Activated naive CD8-positive, alpha-beta T cell (primary cell): ENCODE measurements around the gene SNX13.

ENCODE experiments used
- H3K27ac Mint-ChIP-seq: one replicate; pipeline ENCODE4 v1.8.0; 2021; ENCODE audit warnings: mixed read lengths
- H3K27me3 Mint-ChIP-seq: one replicate; pipeline ENCODE4 v1.8.0; 2021; ENCODE audit warnings: mixed read lengths
- H3K36me3 Mint-ChIP-seq: one replicate; pipeline ENCODE4 v1.8.0; 2021; ENCODE audit warnings: mixed read lengths
- H3K4me1 Mint-ChIP-seq: one replicate; pipeline ENCODE4 v1.8.0; 2021; ENCODE audit warnings: low read depth, mixed read lengths
- H3K4me3 Mint-ChIP-seq: one replicate; pipeline ENCODE4 v1.8.0; 2021; ENCODE audit warnings: mild to moderate bottlenecking, mixed read lengths
- H3K9me3 Mint-ChIP-seq: one replicate; pipeline ENCODE4 v1.8.0; 2021; ENCODE audit warnings: low read depth, mixed read lengths

SNX13 gene

DNA sequence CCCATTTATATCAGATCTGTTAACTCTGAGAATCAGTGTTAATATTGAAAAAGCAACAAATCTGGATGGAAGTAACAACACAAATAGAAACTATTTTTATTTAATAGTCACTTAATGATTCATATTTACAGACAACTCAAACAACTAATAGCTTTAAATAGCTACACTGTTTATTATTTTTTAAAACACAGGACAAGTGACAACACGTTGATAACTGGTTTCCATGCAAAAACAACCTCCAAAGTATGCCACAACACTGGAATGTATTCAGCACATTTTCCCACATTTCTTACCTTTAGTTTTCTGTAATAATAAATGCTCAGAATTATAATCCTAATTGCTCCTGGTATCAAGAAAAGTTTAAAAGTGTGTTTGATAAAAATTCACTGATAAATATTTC is 4.0 kb downstream of the SNX13 start:
- Mint-ChIP-seq H3K4me1 (peaks cover 77% of the 10 kb centered on the region), H3K36me3 (peaks cover 7% of the 10 kb centered on the region), H3K4me3 (peak overlapping the region; percentile 40), H3K27me3 (no peaks in the 10 kb centered on the region), H3K9me3 (no peaks in the 10 kb centered on the region), H3K27ac (no peak overlapping the region)

DNA sequence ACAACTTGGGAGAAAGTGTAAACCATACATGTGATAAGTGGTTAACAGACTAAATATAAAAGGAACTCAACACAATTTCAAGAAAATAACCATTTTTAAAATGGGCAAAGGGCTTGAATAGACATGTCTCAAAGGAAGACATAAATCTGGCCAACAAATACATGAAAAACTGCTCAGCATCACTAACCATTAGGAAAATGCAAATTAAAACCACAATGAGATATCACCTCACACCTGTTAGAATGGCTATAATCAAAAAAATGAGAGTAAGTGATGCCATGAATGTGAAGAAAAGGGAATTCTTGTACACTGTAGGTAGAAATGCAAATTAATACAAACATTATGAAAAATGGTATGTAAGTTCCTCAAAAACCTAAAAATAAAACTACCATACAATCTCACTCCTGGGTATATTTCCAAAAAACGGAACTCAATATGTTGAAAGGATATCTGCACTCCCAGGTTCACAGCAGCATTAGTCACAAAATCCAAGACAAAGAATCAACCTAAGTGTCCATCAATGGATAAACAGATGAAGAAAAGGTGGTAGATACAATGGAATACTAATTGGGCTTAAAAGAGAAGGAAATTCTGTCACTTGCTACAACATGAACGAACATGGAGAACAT is 5.6 kb downstream of the SNX13 start:
- H3K4me1 Mint-ChIP-seq, result peaks cover 86% of the 10 kb centered on the region
- no peaks in the 10 kb centered on the region for H3K27me3 Mint-ChIP-seq
- H3K9me3 Mint-ChIP-seq, result no peaks in the 10 kb centered on the region
- H3K36me3 Mint-ChIP-seq, result peaks cover 7% of the 10 kb centered on the region
- H3K27ac Mint-ChIP-seq, result no peak overlapping the region
- peak overlapping the region; percentile 50 for H3K4me3 Mint-ChIP-seq

DNA sequence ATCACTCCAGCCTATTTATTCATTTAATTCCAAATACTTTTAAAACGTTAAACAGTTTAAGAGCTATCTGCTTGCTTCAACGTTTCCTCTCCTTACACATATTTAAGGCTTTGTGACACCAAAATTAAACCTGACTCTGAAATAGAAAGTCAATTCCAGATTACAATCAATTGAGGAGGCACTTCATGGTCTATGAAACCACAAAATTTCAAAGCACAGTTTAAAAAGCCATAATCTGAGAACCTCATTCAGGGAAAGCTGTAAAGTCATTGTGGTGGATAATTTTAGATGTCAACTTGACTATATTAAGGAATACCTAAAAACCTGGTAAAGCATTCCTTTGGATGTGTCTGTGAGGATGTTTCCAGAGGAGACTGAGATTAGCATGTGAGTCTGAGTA is 6.2 kb downstream of the SNX13 start:
- Mint-ChIP-seq H3K4me3 (peak overlapping the region; percentile 50), H3K27ac (no peak overlapping the region), H3K4me1 (peaks cover 85% of the 10 kb centered on the region), H3K9me3 (no peaks in the 10 kb centered on the region), H3K36me3 (peaks cover 7% of the 10 kb centered on the region), H3K27me3 (no peaks in the 10 kb centered on the region)

DNA sequence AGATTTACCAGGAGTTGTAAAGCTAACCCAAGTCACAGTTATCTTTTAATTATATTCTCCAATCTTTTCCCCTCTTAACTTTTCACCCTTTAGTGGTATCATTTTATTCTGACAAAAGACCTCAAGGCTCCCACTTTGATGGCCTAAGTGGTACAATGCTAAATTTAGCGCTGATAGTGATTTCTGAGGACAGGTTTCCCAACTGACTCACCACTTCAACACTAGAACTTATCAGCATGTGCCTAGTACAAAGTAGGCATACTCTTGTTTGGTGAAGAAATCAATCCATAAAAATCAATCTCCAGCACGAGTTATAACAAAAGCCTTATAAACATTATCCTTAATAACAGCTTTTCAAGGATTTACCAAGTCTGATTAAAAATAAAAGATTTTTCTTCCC is 7.5 kb downstream of the SNX13 start:
- Mint-ChIP-seq H3K27me3 (no peaks in the 10 kb centered on the region), H3K9me3 (no peaks in the 10 kb centered on the region), H3K36me3 (peaks cover 7% of the 10 kb centered on the region), H3K4me1 (peaks cover 81% of the 10 kb centered on the region), H3K4me3 (no peak overlapping the region), H3K27ac (no peak overlapping the region)

DNA sequence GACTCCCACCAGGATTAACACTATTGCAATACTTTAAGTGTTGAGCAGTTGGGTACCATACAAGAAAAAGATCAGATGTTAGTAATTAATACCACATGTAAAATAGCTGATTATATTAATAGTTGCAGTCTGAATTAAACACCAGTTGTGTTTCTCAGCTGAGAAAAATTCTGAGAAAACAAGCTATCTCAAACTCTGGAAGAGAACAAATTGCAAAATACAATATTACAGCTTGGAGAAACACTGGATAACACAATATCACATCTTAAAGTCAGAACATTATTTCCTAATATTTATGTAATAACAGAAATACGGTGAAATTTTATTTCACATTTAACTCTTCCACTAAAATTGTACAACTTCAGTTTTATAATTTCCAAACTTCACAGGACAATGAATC is 9.2 kb downstream of the SNX13 start:
- no peaks in the 10 kb centered on the region for H3K9me3 Mint-ChIP-seq
- peaks cover 7% of the 10 kb centered on the region for H3K36me3 Mint-ChIP-seq
- H3K4me1 Mint-ChIP-seq, result peaks cover 84% of the 10 kb centered on the region
- H3K27ac Mint-ChIP-seq, result no peak overlapping the region
- H3K4me3 Mint-ChIP-seq, result no peak overlapping the region
- H3K27me3 Mint-ChIP-seq, result no peaks in the 10 kb centered on the region

DNA sequence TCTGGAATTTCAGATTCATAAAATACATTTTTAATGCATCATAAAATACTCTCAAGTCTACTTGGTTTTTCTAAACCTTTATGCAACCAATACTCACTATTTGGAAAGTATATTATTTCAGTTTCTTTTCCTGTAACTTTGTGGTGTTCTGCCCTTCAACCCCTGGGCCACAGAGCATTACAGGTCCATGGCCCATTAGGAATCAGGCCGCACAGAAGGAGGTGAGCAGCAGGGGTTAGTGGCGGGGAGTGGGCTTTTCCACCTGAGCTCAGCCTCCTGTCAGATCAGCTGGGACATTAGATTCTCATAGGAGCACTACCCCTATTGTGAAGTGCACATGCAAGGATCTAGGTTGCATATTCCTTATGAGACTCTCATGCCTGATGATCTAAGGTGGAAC is 9.7 kb downstream of the SNX13 start:
- Mint-ChIP-seq H3K27ac (no peak overlapping the region), H3K9me3 (no peaks in the 10 kb centered on the region), H3K36me3 (peaks cover 7% of the 10 kb centered on the region), H3K27me3 (no peaks in the 10 kb centered on the region), H3K4me3 (no peak overlapping the region), H3K4me1 (peaks cover 83% of the 10 kb centered on the region)

DNA sequence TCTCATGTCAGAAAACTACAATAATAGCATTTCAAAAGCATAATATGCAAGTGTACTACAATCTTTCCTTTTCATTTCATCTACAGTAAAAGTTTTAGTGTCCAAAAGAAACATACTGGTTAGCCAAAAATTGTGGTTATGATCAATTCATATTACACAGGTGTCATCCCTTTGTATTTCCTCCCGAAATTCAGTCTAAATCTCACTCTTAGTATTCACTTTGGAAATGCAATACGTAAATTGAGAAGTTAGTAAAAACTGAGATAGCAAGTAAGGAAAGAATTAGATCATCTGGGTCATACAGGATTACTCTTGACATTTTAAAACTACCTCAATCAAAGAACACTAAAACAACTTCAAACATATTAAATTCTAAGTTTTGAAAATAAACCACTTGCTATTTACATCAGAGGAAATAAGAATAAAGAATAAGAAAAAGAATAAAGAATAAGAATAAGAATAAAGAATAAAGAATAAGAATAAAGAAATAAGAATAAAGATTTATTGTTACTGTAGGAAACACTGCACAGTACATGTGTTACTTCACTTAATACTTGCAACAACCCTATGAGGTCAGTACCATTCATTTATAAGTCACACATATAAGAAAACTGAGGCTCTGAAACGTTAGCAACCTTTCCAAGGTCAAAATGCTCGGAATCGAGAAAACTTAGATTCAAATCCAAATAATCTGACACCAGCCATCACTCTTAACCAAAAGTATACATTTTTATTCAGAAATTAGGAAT is 10.5 kb downstream of the SNX13 start:
- no peak overlapping the region for H3K27ac Mint-ChIP-seq
- peaks cover 85% of the 10 kb centered on the region for H3K4me1 Mint-ChIP-seq
- H3K4me3 Mint-ChIP-seq, result no peak overlapping the region
- no peaks in the 10 kb centered on the region for H3K9me3 Mint-ChIP-seq
- H3K36me3 Mint-ChIP-seq, result peaks cover 3% of the 10 kb centered on the region
- no peaks in the 10 kb centered on the region for H3K27me3 Mint-ChIP-seq

DNA sequence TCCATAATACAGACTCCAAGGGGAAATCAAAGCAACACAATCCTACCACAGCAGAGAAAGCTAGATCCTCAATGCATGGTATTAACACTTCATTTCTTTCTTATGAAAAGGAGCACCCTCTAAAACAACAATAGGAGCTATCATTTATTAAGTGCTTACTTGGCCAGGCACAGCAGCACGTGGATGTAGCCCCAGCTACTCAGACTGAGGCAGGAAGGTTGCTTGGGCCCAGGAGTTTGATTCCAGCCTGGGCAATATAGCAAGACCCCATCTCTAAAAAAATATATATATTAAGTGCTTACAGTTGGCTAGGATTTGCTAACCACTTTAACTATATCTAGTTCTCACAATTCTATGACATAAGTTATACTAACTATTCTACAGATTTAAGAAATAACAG is 12.2 kb downstream of the SNX13 start:
- peaks cover 3% of the 10 kb centered on the region for H3K36me3 Mint-ChIP-seq
- H3K27me3 Mint-ChIP-seq, result no peaks in the 10 kb centered on the region
- peaks cover 84% of the 10 kb centered on the region for H3K4me1 Mint-ChIP-seq
- no peaks in the 10 kb centered on the region for H3K9me3 Mint-ChIP-seq
- H3K27ac Mint-ChIP-seq, result no peak overlapping the region
- no peak overlapping the region for H3K4me3 Mint-ChIP-seq

DNA sequence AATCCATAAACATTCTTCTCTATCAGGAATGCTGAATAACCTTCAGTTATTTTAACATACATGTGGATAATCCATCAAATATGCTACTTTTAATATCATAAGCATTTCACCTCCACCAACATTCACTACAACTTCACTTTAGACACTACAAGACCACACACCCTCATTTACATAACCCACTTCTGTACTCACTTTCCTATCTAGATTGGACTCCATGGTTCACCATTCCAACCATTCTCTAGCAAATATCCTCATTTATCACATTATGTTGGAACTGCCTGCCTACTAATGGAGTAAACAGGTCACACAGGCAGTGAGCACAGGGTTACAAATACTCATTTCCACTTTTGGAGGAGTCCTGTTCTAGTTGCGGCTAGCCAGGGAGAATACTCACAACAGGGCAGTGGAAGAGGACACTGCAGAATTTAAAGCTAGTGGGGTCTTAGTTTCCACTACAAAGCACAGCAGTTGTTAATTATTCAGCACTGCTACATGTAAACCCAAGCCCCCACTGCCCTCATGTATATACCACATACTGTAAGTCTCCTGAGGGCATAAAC is 18.4 kb downstream of the SNX13 start:
- peaks cover 62% of the 10 kb centered on the region for H3K4me1 Mint-ChIP-seq
- peak overlapping the region; percentile 22 for H3K27ac Mint-ChIP-seq
- H3K9me3 Mint-ChIP-seq, result peaks cover 14% of the 10 kb centered on the region
- H3K27me3 Mint-ChIP-seq, result no peaks in the 10 kb centered on the region
- H3K4me3 Mint-ChIP-seq, result no peak overlapping the region
- peaks cover 15% of the 10 kb centered on the region for H3K36me3 Mint-ChIP-seq

DNA sequence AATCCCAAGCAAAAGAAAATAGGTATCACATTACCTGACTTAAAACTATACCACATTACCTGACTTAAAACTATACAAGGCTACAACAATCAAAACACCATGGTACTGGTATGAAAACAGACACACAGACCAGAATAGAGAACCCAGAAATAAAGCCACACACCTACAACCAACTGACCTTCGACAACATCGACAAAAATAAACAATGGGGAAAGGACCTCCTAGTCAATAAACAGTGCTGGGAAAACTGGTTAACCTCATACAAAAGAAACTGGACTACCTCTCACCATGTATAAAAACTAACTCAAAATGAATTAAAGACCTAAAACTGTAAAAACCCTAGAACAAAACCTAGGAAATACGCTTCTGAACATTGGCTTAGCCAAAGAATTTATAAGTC is 22.5 kb downstream of the SNX13 start:
- Mint-ChIP-seq H3K4me1 (peaks cover 42% of the 10 kb centered on the region), H3K27me3 (no peaks in the 10 kb centered on the region), H3K9me3 (peaks cover 14% of the 10 kb centered on the region), H3K4me3 (no peak overlapping the region), H3K36me3 (peaks cover 15% of the 10 kb centered on the region), H3K27ac (no peak overlapping the region)

DNA sequence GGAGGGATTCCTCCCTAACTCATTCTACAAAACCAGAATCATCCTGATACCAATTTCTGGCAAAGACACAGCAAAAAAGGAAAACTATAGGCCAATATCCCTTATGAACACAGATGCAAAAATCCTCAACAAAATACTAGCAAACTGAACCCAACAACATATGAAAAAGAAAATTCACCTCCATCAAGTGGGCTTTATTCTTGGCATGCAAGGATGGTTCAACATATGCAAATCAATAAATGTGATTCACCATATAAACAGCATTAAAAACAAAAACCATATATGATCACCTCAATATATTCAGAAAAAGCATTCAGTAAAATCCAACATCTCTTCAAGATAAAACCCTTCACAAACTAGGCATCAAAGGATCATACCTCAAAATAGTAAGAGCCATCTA is 23.5 kb downstream of the SNX13 start:
- H3K4me1 Mint-ChIP-seq, result peaks cover 41% of the 10 kb centered on the region
- no peaks in the 10 kb centered on the region for H3K27me3 Mint-ChIP-seq
- peaks cover 17% of the 10 kb centered on the region for H3K36me3 Mint-ChIP-seq
- peaks cover 14% of the 10 kb centered on the region for H3K9me3 Mint-ChIP-seq
- H3K27ac Mint-ChIP-seq, result no peak overlapping the region
- H3K4me3 Mint-ChIP-seq, result no peak overlapping the region

DNA sequence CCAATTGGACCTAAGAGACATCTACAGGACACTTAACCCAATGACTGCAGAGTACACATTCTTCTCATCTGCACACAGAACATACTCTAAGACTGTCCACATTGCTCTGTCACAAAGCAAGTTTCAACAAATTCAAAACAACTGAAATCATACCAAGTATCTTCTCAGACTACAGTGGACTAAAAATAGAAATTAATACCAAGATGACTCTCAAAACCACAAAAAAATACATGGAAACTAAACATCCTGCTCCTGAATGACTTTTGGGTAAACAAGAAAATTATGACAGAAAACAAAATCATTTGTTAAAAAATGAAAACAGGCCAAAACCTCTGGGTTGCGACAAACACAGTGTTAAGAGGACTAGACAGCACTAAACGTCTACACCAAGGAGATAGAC is 24.5 kb downstream of the SNX13 start:
- peaks cover 14% of the 10 kb centered on the region for H3K9me3 Mint-ChIP-seq
- H3K27me3 Mint-ChIP-seq, result no peaks in the 10 kb centered on the region
- peaks cover 32% of the 10 kb centered on the region for H3K4me1 Mint-ChIP-seq
- H3K27ac Mint-ChIP-seq, result no peak overlapping the region
- H3K4me3 Mint-ChIP-seq, result no peak overlapping the region
- H3K36me3 Mint-ChIP-seq, result peaks cover 20% of the 10 kb centered on the region

DNA sequence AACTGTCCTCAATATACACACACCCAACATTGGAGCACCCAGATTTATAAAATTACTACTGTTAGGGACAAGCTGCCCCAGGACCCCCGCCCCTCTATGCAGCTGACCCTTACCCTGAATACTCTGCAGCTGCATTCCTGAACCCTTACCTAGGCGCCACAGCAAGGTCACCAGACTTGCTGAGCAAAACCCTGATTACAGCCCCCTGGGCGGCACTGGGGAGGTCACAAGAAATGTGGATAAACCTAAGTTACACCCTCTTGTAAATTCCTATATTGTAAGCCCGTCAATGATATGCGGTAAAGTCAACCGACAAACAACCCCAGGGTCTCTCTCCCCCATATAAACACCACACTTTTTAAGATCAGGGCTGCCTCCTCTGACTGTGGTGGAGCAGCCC is 25.1 kb downstream of the SNX13 start:
- H3K27me3 Mint-ChIP-seq, result no peaks in the 10 kb centered on the region
- H3K36me3 Mint-ChIP-seq, result peaks cover 27% of the 10 kb centered on the region
- peaks cover 19% of the 10 kb centered on the region for H3K9me3 Mint-ChIP-seq
- peaks cover 31% of the 10 kb centered on the region for H3K4me1 Mint-ChIP-seq
- H3K27ac Mint-ChIP-seq, result no peak overlapping the region
- H3K4me3 Mint-ChIP-seq, result no peak overlapping the region

DNA sequence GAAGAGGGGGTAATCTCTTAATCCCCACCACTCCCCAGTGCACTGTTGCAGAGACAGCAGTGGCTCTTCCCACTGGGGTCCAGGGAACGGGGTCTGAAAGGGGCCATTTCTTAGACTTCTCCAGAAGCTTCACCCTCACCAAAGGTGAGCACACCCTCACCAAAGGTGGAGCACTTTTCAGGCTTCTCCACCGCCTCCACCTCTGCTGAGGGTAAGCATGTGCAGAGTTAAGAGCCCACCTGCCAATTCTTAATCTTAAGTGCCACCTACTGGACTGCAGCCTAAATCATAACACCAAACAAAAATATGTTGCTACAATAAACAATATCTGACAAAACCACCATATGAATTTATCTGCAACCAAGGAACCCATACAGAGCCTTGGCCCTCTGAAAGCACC is 27.0 kb downstream of the SNX13 start:
- Mint-ChIP-seq H3K4me3 (no peak overlapping the region), H3K9me3 (peaks cover 17% of the 10 kb centered on the region), H3K27ac (no peak overlapping the region), H3K36me3 (peaks cover 31% of the 10 kb centered on the region), H3K27me3 (no peaks in the 10 kb centered on the region), H3K4me1 (peaks cover 36% of the 10 kb centered on the region)

DNA sequence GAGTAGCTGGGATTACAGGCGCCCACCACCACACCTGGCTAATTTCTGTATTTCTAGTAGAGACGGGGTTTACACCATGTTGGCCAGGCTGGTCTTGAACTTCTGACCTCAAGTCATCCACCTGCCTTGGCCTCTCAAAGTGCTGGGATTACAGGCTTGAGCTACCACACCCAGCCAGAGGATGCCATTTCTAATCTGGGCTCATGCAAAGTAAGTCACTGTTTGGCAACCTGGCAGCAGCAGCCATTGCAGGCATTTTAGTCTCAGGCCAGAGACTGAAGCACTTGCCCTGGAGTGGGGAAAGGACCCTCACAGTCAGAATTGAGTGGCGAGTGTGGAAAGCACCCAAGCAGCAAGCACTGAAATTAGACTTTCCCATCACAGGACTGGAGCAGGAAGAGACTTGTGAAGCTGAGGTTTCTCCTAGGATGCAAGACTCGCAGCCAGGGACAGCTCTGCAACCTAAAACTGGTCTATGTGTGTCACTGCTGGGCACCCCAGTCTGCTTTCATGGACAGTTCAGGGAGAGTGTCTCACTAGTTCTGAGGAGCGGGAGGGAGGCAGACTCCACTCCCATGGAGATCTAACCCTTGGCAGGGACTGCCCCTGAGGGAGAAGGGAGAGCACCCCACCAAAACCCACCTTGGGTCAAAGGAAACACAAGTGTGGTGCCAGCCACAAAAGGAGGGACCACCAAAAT is 27.6 kb downstream of the SNX13 start:
- Mint-ChIP-seq H3K27ac (no peak overlapping the region), H3K9me3 (peaks cover 13% of the 10 kb centered on the region), H3K27me3 (no peaks in the 10 kb centered on the region), H3K4me3 (no peak overlapping the region), H3K4me1 (peaks cover 40% of the 10 kb centered on the region), H3K36me3 (peaks cover 29% of the 10 kb centered on the region)
